ENCODE data around the gene HMGA1.

The HMGA1 gene

DNA sequence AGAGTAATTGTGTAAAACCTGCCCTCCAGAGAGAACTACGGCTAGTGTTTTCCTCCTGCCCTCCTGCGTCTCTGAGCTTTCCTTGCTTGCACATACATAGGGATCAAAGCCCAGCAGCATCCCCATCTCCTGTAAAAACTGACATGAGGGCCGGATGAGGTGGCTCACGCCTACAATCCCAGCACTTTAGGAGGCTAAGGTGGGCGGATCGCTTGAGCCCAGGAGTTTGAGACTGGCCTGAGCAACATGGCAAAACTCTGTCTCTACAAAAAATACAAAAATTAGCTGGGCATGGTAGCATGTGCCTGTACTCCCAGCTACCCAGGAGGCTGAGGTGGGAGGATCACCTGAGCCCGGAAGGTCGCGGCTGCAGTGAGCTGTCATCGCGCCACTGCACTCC is 52.5 kb downstream of the HMGA1 start:
- DNase-seq (ENCODE audit: low read depth, low spot score), result no peak

DNA sequence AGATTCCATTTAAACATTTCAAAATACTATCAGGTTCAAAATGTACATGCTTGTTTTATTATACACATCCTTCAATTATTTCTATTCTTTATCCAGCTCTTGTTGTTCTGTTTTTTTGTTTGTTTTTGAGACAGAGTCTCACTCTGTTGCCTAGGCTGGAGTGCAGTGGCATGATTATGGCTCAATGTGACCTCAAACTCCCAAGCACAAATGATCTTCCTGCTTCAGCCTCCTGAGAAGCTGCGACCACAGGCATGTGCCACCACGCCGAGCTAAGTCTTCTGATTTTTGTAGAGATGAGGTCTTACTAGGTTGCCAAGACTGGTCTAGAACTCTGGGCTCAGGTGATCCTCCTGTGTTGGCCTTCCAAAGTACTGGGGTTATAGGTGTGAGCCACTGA is 56.3 kb downstream of the HMGA1 start:
- DNase-seq (ENCODE audit: low read depth, low spot score), result no peak

DNA sequence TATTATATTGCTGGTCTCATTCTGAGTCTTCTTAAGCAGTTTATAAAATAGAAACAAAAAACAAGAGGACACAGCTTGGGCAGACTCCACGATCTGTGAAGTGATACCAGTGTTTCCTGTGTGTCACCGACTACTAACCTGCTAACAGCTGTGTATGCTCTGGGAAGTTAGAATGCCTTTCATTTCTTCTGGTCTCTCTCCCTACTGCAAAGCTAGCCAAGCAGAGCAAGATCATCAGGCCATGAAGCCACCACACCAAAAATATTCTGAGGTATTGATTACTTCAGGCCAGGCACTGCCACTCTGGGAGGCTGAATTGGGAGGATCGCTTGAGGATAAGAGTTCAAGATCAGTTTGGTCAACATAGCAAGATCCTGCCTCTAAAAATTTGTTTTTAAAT is 59.0 kb downstream of the HMGA1 start:
- DNase-seq (ENCODE audit: low read depth, low spot score), result no peak

All from ELF-1 (cell line).